ENCODE data around the gene RNF167.

The RNF167 gene

DNA sequence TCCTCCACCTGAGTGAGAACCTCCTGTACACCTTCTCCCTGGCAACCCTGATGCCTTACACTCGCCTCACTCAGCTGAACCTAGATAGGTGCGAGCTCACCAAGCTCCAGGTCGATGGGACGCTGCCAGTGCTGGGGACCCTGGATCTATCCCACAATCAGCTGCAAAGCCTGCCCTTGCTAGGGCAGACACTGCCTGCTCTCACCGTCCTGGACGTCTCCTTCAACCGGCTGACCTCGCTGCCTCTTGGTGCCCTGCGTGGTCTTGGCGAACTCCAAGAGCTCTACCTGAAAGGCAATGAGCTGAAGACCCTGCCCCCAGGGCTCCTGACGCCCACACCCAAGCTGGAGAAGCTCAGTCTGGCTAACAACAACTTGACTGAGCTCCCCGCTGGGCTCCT lies 7.3 kb upstream of the RNF167 start:
- TF ChIP-seq SIN3A (IDR thresholded peaks at IDR 0.05; ENCODE audit: borderline replicate concordance, insufficient read depth, low read length): no peak
- TF ChIP-seq TAF1 (IDR thresholded peaks at IDR 0.05; ENCODE audit: borderline replicate concordance, insufficient read depth, low read length): no peak

DNA sequence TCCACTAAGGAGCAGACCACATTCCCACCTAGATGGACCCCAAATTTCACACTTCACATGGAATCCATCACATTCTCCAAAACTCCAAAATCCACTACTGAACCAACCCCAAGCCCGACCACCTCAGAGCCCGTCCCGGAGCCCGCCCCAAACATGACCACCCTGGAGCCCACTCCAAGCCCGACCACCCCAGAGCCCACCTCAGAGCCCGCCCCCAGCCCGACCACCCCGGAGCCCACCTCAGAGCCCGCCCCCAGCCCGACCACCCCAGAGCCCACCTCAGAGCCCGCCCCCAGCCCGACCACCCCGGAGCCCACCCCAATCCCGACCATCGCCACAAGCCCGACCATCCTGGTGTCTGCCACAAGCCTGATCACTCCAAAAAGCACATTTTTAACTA lies 6.4 kb upstream of the RNF167 start:
- TF ChIP-seq FOXP2 (optimal IDR thresholded peaks at IDR 0.05; ENCODE audit: borderline replicate concordance, extremely low read depth, extremely low read length, insufficient read depth): no peak
- TF ChIP-seq SIN3A (IDR thresholded peaks at IDR 0.05; ENCODE audit: borderline replicate concordance, insufficient read depth, low read length): no peak
- no peak for TF ChIP-seq POLR2AphosphoS5 (IDR thresholded peaks at IDR 0.05; ENCODE audit: low read depth, low read length)
- no peak for TF ChIP-seq TAF1 (IDR thresholded peaks at IDR 0.05; ENCODE audit: borderline replicate concordance, insufficient read depth, low read length)
- TF ChIP-seq, protein P1, sequence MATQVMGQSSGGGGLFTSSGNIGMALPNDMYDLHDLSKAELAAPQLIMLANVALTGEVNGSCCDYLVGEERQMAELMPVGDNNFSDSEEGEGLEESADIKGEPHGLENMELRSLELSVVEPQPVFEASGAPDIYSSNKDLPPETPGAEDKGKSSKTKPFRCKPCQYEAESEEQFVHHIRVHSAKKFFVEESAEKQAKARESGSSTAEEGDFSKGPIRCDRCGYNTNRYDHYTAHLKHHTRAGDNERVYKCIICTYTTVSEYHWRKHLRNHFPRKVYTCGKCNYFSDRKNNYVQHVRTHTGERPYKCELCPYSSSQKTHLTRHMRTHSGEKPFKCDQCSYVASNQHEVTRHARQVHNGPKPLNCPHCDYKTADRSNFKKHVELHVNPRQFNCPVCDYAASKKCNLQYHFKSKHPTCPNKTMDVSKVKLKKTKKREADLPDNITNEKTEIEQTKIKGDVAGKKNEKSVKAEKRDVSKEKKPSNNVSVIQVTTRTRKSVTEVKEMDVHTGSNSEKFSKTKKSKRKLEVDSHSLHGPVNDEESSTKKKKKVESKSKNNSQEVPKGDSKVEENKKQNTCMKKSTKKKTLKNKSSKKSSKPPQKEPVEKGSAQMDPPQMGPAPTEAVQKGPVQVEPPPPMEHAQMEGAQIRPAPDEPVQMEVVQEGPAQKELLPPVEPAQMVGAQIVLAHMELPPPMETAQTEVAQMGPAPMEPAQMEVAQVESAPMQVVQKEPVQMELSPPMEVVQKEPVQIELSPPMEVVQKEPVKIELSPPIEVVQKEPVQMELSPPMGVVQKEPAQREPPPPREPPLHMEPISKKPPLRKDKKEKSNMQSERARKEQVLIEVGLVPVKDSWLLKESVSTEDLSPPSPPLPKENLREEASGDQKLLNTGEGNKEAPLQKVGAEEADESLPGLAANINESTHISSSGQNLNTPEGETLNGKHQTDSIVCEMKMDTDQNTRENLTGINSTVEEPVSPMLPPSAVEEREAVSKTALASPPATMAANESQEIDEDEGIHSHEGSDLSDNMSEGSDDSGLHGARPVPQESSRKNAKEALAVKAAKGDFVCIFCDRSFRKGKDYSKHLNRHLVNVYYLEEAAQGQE (IDR thresholded peaks at IDR 0.05; ENCODE audit: insufficient read depth in 1 of 2, low read depth in 2 of 2, low read length in 2 of 2): no peak

DNA sequence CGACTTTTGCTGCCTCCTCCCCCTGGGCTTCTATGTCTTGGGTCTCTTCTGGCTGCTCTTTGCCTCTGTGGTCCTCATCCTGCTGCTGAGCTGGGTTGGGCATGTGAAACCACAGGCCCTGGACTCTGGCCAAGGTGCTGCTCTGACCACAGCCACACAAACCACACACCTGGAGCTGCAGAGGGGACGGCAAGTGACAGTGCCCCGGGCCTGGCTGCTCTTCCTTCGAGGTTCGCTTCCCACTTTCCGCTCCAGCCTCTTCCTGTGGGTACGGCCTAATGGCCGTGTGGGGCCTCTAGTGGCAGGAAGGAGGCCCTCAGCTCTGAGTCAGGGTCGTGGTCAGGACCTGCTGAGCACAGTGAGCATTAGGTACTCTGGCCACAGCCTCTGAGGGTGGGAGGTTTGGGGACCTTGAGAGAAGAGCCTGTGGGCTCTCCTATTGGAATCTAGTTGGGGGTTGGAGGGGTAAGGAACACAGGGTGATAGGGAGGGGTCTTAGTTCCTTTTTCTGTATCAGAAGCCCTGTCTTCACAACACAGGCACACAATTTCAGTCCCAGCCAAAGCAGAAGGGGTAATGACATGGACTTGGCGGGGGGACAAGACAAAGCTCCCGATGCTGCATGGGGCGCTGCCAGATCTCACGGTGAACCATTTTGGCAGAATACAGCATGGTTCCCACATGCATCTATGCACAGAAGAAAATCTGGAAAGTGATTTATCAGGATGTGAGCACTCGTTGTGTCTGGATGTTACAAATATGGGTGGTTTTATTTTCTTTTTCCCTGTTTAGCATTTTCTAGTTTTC lies 5.7 kb upstream of the RNF167 start:
- TF ChIP-seq SIN3A (IDR thresholded peaks at IDR 0.05; ENCODE audit: borderline replicate concordance, insufficient read depth, low read length) (no peak), POLR2AphosphoS5 (IDR thresholded peaks at IDR 0.05; ENCODE audit: low read depth, low read length) (peak; percentile 75), FOXP2 (optimal IDR thresholded peaks at IDR 0.05; ENCODE audit: borderline replicate concordance, extremely low read depth, extremely low read length, insufficient read depth) (peak; percentile 41), TAF1 (IDR thresholded peaks at IDR 0.05; ENCODE audit: borderline replicate concordance, insufficient read depth, low read length) (no peak)
- TF ChIP-seq, protein P1 (IDR thresholded peaks at IDR 0.05; ENCODE audit: insufficient read depth in 1 of 2, low read depth in 2 of 2, low read length in 2 of 2): peak; percentile 28 to 68; a peak in 2 of 4 replicates

DNA sequence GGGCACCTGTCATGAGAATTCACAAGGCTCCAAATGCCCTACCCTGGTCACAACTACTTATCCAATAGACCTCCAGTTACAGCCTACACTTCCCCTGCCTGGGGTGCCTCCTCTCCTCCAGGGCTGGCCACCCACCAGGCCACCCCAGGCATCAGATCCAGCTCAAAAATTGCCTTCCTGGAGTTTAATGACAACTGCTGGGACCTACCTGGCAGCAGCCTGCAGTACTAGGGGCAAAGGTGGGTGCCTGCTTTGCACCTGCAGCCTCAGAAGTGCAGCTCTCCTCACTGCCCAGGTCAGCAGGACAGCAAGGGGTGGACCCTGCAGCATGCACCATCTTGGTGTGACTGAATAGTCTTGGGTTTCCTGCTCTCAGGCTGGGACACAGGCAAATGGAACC lies 4.4 kb upstream of the RNF167 start:
- TF ChIP-seq, protein P1 (IDR thresholded peaks at IDR 0.05; ENCODE audit: insufficient read depth in 1 of 2, low read depth in 2 of 2, low read length in 2 of 2): no peak
- TF ChIP-seq TAF1 (IDR thresholded peaks at IDR 0.05; ENCODE audit: borderline replicate concordance, insufficient read depth, low read length): no peak
- no peak for TF ChIP-seq SIN3A (IDR thresholded peaks at IDR 0.05; ENCODE audit: borderline replicate concordance, insufficient read depth, low read length)
- TF ChIP-seq POLR2AphosphoS5 (IDR thresholded peaks at IDR 0.05; ENCODE audit: low read depth, low read length): no peak; the same call in 1 of the 2 replicates

DNA sequence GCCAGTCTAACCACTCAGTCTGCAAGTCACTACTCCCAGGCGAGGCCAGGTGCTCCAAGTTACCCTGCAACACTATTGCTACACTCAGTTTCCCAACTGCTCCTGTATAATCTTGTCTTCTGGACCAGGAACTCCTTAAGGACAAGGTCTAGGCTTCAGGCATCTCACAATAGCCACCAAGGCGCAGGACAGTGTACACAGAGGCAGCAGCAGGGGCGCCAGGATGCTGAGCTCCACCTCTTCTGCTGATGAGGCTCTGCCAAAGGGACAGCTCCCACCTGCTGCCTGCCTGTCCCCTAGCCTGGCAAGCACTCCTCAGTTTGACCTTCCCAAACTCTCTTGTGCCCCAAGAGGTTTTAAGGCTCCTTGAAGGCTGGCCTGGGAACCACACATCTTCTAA lies 3.6 kb upstream of the RNF167 start:
- TF ChIP-seq POLR2AphosphoS5 (IDR thresholded peaks at IDR 0.05; ENCODE audit: low read depth, low read length): peak; percentile 23; the same call in 1 of the 2 replicates
- TF ChIP-seq FOXP2 (optimal IDR thresholded peaks at IDR 0.05; ENCODE audit: borderline replicate concordance, extremely low read depth, extremely low read length, insufficient read depth): no peak
- no peak for TF ChIP-seq SIN3A (IDR thresholded peaks at IDR 0.05; ENCODE audit: borderline replicate concordance, insufficient read depth, low read length)

DNA sequence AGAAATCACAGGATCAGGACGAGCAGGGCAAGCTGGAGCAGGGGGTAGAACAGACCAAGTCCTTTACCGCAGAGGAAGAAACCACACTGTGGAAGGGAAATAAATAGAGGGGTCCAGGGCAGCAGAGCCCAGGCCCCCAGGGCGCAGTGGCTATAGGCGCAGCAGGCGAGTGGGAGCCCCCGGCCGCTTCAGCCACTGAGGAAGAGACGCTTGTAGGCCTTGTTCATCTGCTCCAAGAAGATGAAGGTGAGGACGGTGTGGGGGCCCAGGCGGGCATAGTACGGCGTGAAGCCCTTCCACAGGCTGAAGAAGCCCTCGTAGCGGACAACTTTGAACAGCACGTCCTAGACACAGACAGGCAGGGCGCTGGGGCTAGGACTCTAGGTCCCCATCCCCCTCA lies 2.5 kb upstream of the RNF167 start:
- no peak for TF ChIP-seq SIN3A (IDR thresholded peaks at IDR 0.05; ENCODE audit: borderline replicate concordance, insufficient read depth, low read length)
- TF ChIP-seq POLR2AphosphoS5 (IDR thresholded peaks at IDR 0.05; ENCODE audit: low read depth, low read length): no peak
- no peak for TF ChIP-seq TAF1 (IDR thresholded peaks at IDR 0.05; ENCODE audit: borderline replicate concordance, insufficient read depth, low read length)
- TF ChIP-seq, protein P1 (IDR thresholded peaks at IDR 0.05; ENCODE audit: insufficient read depth in 1 of 2, low read depth in 2 of 2, low read length in 2 of 2): no peak
- no peak for TF ChIP-seq FOXP2 (optimal IDR thresholded peaks at IDR 0.05; ENCODE audit: borderline replicate concordance, extremely low read depth, extremely low read length, insufficient read depth)

Measured in PFSK-1 (cell line).